Ishikawa (cell line): Measurements from ENCODE around the gene LPCAT1.

Source experiments
- CEBPB ChIP-seq: IDR thresholded peaks from 2 replicates; pipeline ENCODE4 v1.6.1; 2012
- CREB1 ChIP-seq: IDR thresholded peaks from 2 replicates; pipeline ENCODE4 v1.6.1; 2012; ENCODE audit warnings: low read depth
- EGR1 ChIP-seq: IDR thresholded peaks from 2 replicates; pipeline ENCODE4 v1.6.1; 2012
- EP300 ChIP-seq: IDR thresholded peaks from 2 replicates; pipeline ENCODE4 v1.6.1; 2012; ENCODE audit warnings: borderline replicate concordance
- FOXM1 ChIP-seq: IDR thresholded peaks from 2 replicates; pipeline ENCODE4 v1.6.1; 2012; ENCODE audit warnings: low read depth, borderline replicate concordance
- MAX ChIP-seq: IDR thresholded peaks from 2 replicates; pipeline ENCODE4 v1.6.1; 2012
- NFIC ChIP-seq: IDR thresholded peaks from 2 replicates; pipeline ENCODE4 v1.6.1; 2012
- RAD21 ChIP-seq: IDR thresholded peaks from 2 replicates; pipeline ENCODE4 v1.6.1; 2012; ENCODE audit warnings: low read depth
- REST ChIP-seq: IDR thresholded peaks from 2 replicates; pipeline ENCODE4 v1.6.1; 2012; ENCODE audit warnings: low read depth, mild to moderate bottlenecking
- TAF1 ChIP-seq: IDR thresholded peaks from 2 replicates; pipeline ENCODE4 v1.6.1; 2012; ENCODE audit warnings: low read depth, mild to moderate bottlenecking
- TCF12 ChIP-seq: IDR thresholded peaks from 2 replicates; pipeline ENCODE4 v1.6.1; 2012; ENCODE audit warnings: low read depth
- TEAD4 ChIP-seq: IDR thresholded peaks from 2 replicates; pipeline ENCODE4 v1.6.1; 2012
- USF1 ChIP-seq: IDR thresholded peaks from 2 replicates; pipeline ENCODE4 v1.6.1; 2012
- YY1 ChIP-seq: IDR thresholded peaks from 2 replicates; pipeline ENCODE4 v1.6.1; 2012; ENCODE audit warnings: low read depth
- ZBTB7A ChIP-seq: IDR thresholded peaks from 2 replicates; pipeline ENCODE4 v1.6.1; 2012; ENCODE audit warnings: low read depth

The LPCAT1 gene

GRCh38 chr5:1542781-1543180, 19.0 kb upstream of the LPCAT1 start:
- no peak for TF ChIP-seq TCF12

- no peak for TF ChIP-seq NFIC
- no peak for TF ChIP-seq CEBPB
- TF ChIP-seq YY1, result no peak
- TF ChIP-seq TEAD4, result no peak
- no peak for TF ChIP-seq TCF12
Observed at GRCh38 chr5:1541702-1542400, 18.1 kb upstream of the LPCAT1 start.

- TF ChIP-seq USF1, result no peak
- TF ChIP-seq YY1, result no peak
- TF ChIP-seq MAX, result no peak
- TF ChIP-seq REST, result no peak
- TF ChIP-seq CREB1, result no peak
- TF ChIP-seq TCF12, result no peak
- no peak for TF ChIP-seq FOXM1
- no peak for TF ChIP-seq ZBTB7A
- no peak for TF ChIP-seq CEBPB
- no peak for TF ChIP-seq EGR1
- no peak for TF ChIP-seq TAF1
- TF ChIP-seq TEAD4, result no peak
- TF ChIP-seq RAD21, result no peak
- TF ChIP-seq EP300, result no peak
- TF ChIP-seq NFIC, result no peak
Observed at GRCh38 chr5:1540831-1541701, 17.3 kb upstream of the LPCAT1 start.

- TF ChIP-seq RAD21 (0 out of 2 replicates have a peak, but pooled peaks have one; percentile 24), EGR1 (no peak), YY1 (no peak), REST (no peak), TEAD4 (no peak), ZBTB7A (no peak), FOXM1 (no peak)
Observed at GRCh38 chr5:1540166-1540565, 16.4 kb upstream of the LPCAT1 start.

- TF ChIP-seq REST (no peak), ZBTB7A (no peak), NFIC (no peak), TEAD4 (no peak), USF1 (no peak), CEBPB (no peak), FOXM1 (no peak), TCF12 (no peak), YY1 (no peak), EGR1 (no peak), EP300 (no peak), MAX (no peak), RAD21 (no peak), TAF1 (no peak), CREB1 (no peak)
Observed at GRCh38 chr5:1538741-1539392, 15.1 kb upstream of the LPCAT1 start.
